Breast epithelium (tissue), 4 donors: ENCODE results near the gene FAM110A. TPM values are rescaled to one million over a fixed set of nuclear protein-coding genes. Genes with fewer than 3 reads are reported as not detected.

Experiments
- DNase-seq, 2 donors: peaks; one replicate each; pipeline ENCODE4 v3.0.0-alpha.2; 2019; ENCODE audit warnings: low spot score in 2 of 2
- H3K27ac ChIP-seq, 2 donors: fragments of 200-600 bp; sonication (generic) in 1 of 2; one replicate each; pipeline ENCODE4 v1.5.1; 2016 to 2019; ENCODE audit warnings: mild to moderate bottlenecking in 1 of 2
- H3K27me3 ChIP-seq, 2 donors: fragments of 200-600 bp; sonication (generic) in 1 of 2; one replicate each; pipeline versions ENCODE4 v1.5.1 to v1.6.0; 2017 to 2019; ENCODE audit warnings: control low read depth in 1 of 2, mild to moderate bottlenecking in 1 of 2
- H3K36me3 ChIP-seq: fragments of 200-600 bp; one replicate; pipeline ENCODE4 v1.5.1; 2019
- H3K4me1 ChIP-seq, 2 donors: fragments of 200-600 bp; sonication (generic); one replicate each; pipeline ENCODE4 v1.5.1; 2016 to 2019; ENCODE audit warnings: control low read depth in 1 of 2
- H3K4me3 ChIP-seq, 3 donors: fragments of 200-600 bp; sonication (generic); 1 replicate in 2 of 3; 2 replicates in 1 of 3; pipeline ENCODE4 v1.5.1; 2016 to 2019; ENCODE audit warnings: mild to moderate bottlenecking in 3 of 3, moderate library complexity in 2 of 3
- H3K9me3 ChIP-seq, 2 donors: fragments of 200-600 bp; sonication (generic) in 1 of 2; one replicate each; pipeline ENCODE4 v1.5.1; 2016 to 2019; ENCODE audit warnings: control low read depth in 1 of 2
- POLR2A ChIP-seq: fragments of 450-650 bp; IDR thresholded peaks from one replicate; pipeline ENCODE4 v1.6.1; 2016; ENCODE audit warnings: antibody characterized with exemption, mild to moderate bottlenecking, moderate library complexity
- POLR2AphosphoS5 ChIP-seq, 3 donors: sonication (generic); formaldehyde crosslinking; IDR thresholded peaks; one replicate each; pipeline ENCODE4 v1.6.1; 2017; ENCODE audit warnings: antibody characterized with exemption in 3 of 3
- intact Hi-C: fragments of 100-400 bp; cut with DNase I; formaldehyde crosslinking; loops from one replicate; pipeline ENCODE4 v1.15.1; 2023; ENCODE audit warnings: low total_unique reads
- total RNA-seq, 3 donors: library from RNA; depleted of rRNA; stranded (reverse); fragments of >200 nt; gene quantifications; one replicate each; pipeline ENCODE4 v1.1.0, GENCODE V29; 2016
- TF ChIP-seq, protein P1 (sequence below), 3 donors: fragments of 450-650 bp; IDR thresholded peaks; one replicate each; pipeline ENCODE4 v1.5.1; 2016 to 2017; ENCODE audit warnings: antibody characterized with exemption in 3 of 3, mild to moderate bottlenecking in 3 of 3, moderate library complexity in 3 of 3

Gene FAM110A
- total RNA-seq, 3 donors from 2014 or later = 4.0 to 18.9 (median 8.2) TPM

DNA sequence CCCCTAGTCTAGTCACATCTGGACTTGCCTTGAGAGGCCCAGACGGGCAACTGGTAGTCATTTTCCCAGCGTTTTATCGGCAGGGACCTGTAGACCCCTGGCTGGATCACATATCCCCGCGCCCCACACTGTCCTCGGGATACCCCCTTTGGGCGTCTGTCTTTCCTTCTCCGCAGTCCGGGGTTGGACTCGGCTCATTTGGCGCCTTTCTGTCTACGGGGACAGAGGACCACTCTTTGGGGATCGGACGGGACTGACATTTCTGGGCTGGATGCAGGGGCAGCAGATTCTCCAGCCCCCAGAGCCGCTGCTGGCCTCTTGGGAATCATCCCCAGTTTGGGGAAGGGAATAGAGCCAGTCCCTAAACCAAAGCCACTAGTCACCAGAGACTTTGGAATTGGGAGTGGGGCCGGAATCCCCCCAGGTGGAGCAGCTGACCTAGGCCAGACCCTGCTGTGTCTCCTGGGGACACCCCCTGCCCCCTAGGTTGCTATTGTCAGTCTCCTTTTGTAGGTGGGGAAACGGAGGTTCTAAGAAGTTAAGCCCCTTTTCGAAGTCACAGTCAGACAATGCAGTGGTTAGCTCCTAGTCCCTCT lies 734 bp downstream of the FAM110A start:
- H3K4me1 ChIP-seq = peaks cover 0 to 7% of the 10 kb centered on the region in 2 donors
- intact Hi-C loops = no loop called here
- H3K27ac ChIP-seq = peak overlapping the region; percentile 85
- no peaks in the 10 kb centered on the region for H3K27me3 ChIP-seq
- no peak for DNase-seq
- peak overlapping the region; percentile 69 to 92 (median 92) for H3K4me3 ChIP-seq
- H3K36me3 ChIP-seq = no peaks in the 10 kb centered on the region
- H3K9me3 ChIP-seq = peaks cover 5 to 7% of the 10 kb centered on the region in 2 donors
- no peak for TF ChIP-seq POLR2A
- TF ChIP-seq, protein P1, sequence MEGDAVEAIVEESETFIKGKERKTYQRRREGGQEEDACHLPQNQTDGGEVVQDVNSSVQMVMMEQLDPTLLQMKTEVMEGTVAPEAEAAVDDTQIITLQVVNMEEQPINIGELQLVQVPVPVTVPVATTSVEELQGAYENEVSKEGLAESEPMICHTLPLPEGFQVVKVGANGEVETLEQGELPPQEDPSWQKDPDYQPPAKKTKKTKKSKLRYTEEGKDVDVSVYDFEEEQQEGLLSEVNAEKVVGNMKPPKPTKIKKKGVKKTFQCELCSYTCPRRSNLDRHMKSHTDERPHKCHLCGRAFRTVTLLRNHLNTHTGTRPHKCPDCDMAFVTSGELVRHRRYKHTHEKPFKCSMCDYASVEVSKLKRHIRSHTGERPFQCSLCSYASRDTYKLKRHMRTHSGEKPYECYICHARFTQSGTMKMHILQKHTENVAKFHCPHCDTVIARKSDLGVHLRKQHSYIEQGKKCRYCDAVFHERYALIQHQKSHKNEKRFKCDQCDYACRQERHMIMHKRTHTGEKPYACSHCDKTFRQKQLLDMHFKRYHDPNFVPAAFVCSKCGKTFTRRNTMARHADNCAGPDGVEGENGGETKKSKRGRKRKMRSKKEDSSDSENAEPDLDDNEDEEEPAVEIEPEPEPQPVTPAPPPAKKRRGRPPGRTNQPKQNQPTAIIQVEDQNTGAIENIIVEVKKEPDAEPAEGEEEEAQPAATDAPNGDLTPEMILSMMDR (IDR thresholded peaks at IDR 0.05) = no peak
- no peak for TF ChIP-seq POLR2AphosphoS5 (IDR thresholded peaks at IDR 0.05)

DNA sequence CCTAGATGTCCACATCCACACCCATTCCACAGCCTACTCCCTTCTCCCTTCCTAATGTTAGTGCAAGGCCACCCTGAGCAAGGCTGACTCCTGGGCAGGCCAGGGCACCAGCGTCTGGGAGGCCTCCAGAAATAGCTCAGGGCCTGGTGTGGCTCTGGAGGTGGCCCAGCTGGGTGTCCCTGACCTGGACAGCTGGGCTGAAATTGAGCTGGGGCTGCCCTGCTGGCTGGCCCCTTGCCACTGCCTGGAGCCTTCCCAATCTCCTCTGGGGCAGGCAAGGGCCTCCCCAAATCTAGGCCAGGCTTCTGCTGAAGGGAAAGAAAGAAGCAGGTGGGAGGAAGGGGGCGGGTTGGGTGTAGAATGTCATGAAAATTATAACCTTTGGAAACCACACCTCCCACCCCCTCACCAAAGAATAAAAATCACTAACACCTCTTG lies 2.1 kb downstream of the FAM110A start:
- Histone ChIP-seq H3K36me3 (no peaks in the 10 kb centered on the region), H3K4me3 (no peak overlapping the region), H3K9me3 (peaks cover 5 to 7% of the 10 kb centered on the region in 2 donors), H3K4me1 (peaks cover 0 to 7% of the 10 kb centered on the region in 2 donors), H3K27me3 (no peaks in the 10 kb centered on the region), H3K27ac (peak overlapping the region in 1 of 2 donors; percentile 54)
- no peak for DNase-seq
- TF ChIP-seq POLR2A (no peak), POLR2AphosphoS5 (IDR thresholded peaks at IDR 0.05) (no peak)
- TF ChIP-seq, protein P1 (IDR thresholded peaks at IDR 0.05) = no peak
- intact Hi-C loops = no loop called here

DNA sequence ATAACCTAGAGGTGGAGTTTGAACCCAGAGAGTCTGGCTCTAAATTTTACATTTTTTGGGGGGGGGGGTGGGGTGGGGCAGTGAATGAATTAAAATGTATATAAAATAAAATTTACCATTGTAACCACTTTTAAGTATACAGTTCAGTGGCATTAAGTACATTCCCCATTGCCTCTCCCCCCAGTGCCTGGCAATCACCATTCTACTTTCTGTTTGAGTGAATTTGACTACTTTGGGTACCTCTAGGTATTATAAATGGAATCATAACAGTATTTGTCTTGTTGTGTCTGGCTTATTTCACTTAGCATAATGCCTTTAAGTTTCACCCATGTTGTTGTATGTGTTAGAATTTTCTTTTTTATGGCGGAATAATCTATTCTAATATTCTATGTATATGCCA lies 2.7 kb downstream of the FAM110A start:
- no peaks in the 10 kb centered on the region for H3K27me3 ChIP-seq
- H3K27ac ChIP-seq = no peak overlapping the region
- intact Hi-C loops = no loop called here
- DNase-seq = no peak
- no peaks in the 10 kb centered on the region for H3K36me3 ChIP-seq
- TF ChIP-seq, protein P1 (IDR thresholded peaks at IDR 0.05) = no peak
- TF ChIP-seq POLR2A (no peak), POLR2AphosphoS5 (IDR thresholded peaks at IDR 0.05) (no peak)
- H3K4me1 ChIP-seq = peaks cover 0 to 7% of the 10 kb centered on the region in 2 donors
- H3K4me3 ChIP-seq = no peak overlapping the region
- H3K9me3 ChIP-seq = peaks cover 5 to 7% of the 10 kb centered on the region in 2 donors

DNA sequence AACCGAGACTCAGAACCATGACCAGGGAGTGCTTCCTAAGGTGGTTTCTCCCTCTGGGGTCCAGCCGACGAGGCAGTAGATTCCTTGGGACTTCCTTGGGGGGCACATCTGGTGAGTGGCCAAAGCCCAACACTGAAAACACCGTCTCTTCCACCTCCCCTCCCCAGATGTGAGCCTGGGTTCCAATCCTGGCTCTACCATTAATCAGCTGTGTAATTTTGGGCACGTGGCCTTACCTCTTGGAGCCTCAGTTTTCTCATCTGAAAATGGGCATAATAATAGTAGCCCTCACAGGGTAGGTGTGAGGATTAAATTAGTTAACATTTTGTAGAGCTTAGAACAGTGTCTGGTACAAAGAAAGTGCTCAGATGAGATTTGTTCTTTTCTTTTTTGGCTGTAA lies 5.5 kb downstream of the FAM110A start:
- TF ChIP-seq, protein P1 (IDR thresholded peaks at IDR 0.05) = no peak
- TF ChIP-seq POLR2AphosphoS5 (IDR thresholded peaks at IDR 0.05) (no peak), POLR2A (no peak)
- H3K27me3 ChIP-seq = no peaks in the 10 kb centered on the region
- H3K4me1 ChIP-seq = peaks cover 0 to 7% of the 10 kb centered on the region in 2 donors
- peaks cover 5 to 7% of the 10 kb centered on the region in 2 donors for H3K9me3 ChIP-seq
- no peak overlapping the region for H3K27ac ChIP-seq
- intact Hi-C loops = no loop called here
- DNase-seq = no peak
- H3K4me3 ChIP-seq = no peak overlapping the region
- H3K36me3 ChIP-seq = no peaks in the 10 kb centered on the region

DNA sequence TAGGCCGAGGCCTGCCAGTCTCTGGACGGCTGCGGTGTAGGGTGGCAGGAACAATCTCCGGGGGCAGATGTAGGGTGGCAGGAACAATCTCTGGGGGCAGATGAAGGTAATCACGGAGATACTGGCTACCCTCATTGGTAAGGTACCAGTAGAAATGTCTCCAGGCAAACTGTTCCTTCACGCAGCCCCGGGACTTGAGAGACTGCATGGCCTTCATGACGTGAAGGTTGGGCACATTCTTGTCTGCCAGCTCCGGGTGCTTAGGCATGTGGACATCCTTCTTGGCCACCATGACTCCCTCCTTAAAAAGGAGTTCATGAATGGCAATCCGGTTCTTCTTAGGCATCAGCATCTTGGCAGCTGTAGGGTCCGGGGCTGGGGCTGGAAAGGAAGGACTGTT lies 6.1 kb downstream of the FAM110A start:
- Histone ChIP-seq H3K4me3 (no peak overlapping the region), H3K4me1 (peaks cover 2% of the 10 kb centered on the region in 2 donors), H3K27me3 (no peaks in the 10 kb centered on the region), H3K27ac (no peak overlapping the region), H3K9me3 (peaks cover 5 to 7% of the 10 kb centered on the region in 2 donors), H3K36me3 (no peaks in the 10 kb centered on the region)
- intact Hi-C loops = no loop called here
- TF ChIP-seq POLR2AphosphoS5 (IDR thresholded peaks at IDR 0.05) = no peak
- TF ChIP-seq POLR2A = no peak
- TF ChIP-seq, protein P1 (IDR thresholded peaks at IDR 0.05) = no peak
- no peak for DNase-seq
